Duodenal mucosa (tissue), 2 donors: ENCODE measurements around the gene PYHIN1.

Experiments
- H3K27ac ChIP-seq: one replicate; pipeline ENCODE4 v1.7.0; 2013; ENCODE audit warnings: low read depth, low read length
- H3K27me3 ChIP-seq, 2 donors: one replicate each; pipeline ENCODE4 v1.7.0; 2013; ENCODE audit warnings: low read length in 2 of 2, control low read depth in 1 of 2; ENCODE audit not compliant: insufficient read depth in 2 of 2, control insufficient read depth in 1 of 2
- H3K36me3 ChIP-seq, 2 donors: one replicate each; pipeline ENCODE4 v1.7.0; 2013; ENCODE audit warnings: low read length in 2 of 2, control low read depth in 1 of 2; ENCODE audit not compliant: insufficient read depth in 2 of 2, control insufficient read depth in 1 of 2
- H3K4me1 ChIP-seq, 2 donors: one replicate each; pipeline ENCODE4 v1.7.0; 2013; ENCODE audit warnings: low read length in 2 of 2, control low read depth in 1 of 2; ENCODE audit not compliant: insufficient read depth in 2 of 2, control insufficient read depth in 1 of 2
- H3K4me3 ChIP-seq, 2 donors: one replicate each; pipeline ENCODE4 v1.7.0; 2013; ENCODE audit warnings: low read length in 2 of 2, low read depth in 1 of 2
- H3K9ac ChIP-seq, 2 donors: one replicate each; pipeline ENCODE4 v1.7.0; 2013; ENCODE audit warnings: low read length in 2 of 2, low read depth in 1 of 2
- H3K9me3 ChIP-seq, 2 donors: one replicate each; pipeline ENCODE4 v1.7.0; 2013; ENCODE audit warnings: low read length in 2 of 2, control low read depth in 1 of 2; ENCODE audit not compliant: control insufficient read depth in 1 of 2

The PYHIN1 gene

GRCh38 chr1:158972841-158973240 lies 41.5 kb downstream of the PYHIN1 start:
- Histone ChIP-seq H3K27me3 (no peaks in the 10 kb centered on the region), H3K27ac (no peak overlapping the region), H3K4me1 (no peaks in the 10 kb centered on the region), H3K36me3 (no peaks in the 10 kb centered on the region), H3K4me3 (no peak overlapping the region), H3K9me3 (no peaks in the 10 kb centered on the region), H3K9ac (no peak overlapping the region)

GRCh38 chr1:158976219-158976618 lies 44.9 kb downstream of the PYHIN1 start:
- Histone ChIP-seq H3K27ac (no peak overlapping the region), H3K36me3 (no peaks in the 10 kb centered on the region), H3K4me3 (no peak overlapping the region), H3K4me1 (no peaks in the 10 kb centered on the region), H3K9me3 (peaks cover 0 to 2% of the 10 kb centered on the region in 2 donors), H3K27me3 (no peaks in the 10 kb centered on the region), H3K9ac (no peak overlapping the region)

DNA sequence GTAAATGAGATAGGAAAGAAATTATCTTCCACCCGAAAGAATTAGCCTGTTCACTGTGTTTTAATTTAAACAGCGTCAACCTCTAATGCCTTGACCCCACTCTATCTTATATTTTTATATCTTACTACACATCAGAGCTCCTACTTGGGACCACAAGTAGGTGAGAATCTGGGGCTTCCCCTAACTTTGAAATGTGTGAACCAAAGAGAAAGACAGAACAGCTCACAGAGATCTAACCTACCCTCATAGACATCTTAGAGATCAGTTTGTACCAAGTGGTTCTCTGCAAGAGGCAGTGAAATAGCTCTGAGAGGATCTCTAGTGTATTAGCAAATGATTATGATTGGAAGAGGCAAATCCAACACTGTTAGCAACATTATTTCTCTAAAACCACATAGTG lies 47.4 kb downstream of the PYHIN1 start:
- Histone ChIP-seq H3K36me3 (no peaks in the 10 kb centered on the region), H3K27ac (no peak overlapping the region), H3K4me3 (no peak overlapping the region), H3K9me3 (peaks cover 0 to 2% of the 10 kb centered on the region in 2 donors), H3K27me3 (no peaks in the 10 kb centered on the region), H3K9ac (no peak overlapping the region), H3K4me1 (no peaks in the 10 kb centered on the region)

- H3K9me3 ChIP-seq = peaks cover 0 to 2% of the 10 kb centered on the region in 2 donors
- H3K4me1 ChIP-seq = no peaks in the 10 kb centered on the region
- no peaks in the 10 kb centered on the region for H3K36me3 ChIP-seq
- no peak overlapping the region for H3K4me3 ChIP-seq
- H3K9ac ChIP-seq = no peak overlapping the region
- H3K27ac ChIP-seq = no peak overlapping the region
- no peaks in the 10 kb centered on the region for H3K27me3 ChIP-seq
Measured at GRCh38 chr1:158979229-158979628, 47.9 kb downstream of the PYHIN1 start.

DNA sequence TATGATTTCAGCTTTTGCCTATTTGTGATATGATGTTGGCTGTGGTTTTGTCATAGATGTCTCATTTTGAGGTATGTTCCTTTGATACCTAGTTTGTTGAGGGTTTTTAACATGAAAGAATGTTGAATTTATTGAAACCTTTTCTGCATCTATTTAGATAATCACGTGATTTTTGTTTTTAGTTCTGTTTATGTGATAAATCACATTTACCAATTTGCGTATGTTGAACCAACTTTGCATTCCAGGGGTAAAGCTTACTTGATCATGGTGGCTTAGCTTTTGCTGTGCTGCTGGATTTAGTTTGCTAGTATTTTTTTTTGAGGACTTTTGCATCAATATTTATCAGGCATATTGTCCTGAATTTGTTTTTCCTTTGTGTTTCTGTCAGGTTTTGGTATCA lies 51.9 kb downstream of the PYHIN1 start:
- no peak overlapping the region for H3K4me3 ChIP-seq
- no peak overlapping the region for H3K9ac ChIP-seq
- H3K9me3 ChIP-seq = peaks cover 0 to 4% of the 10 kb centered on the region in 2 donors
- H3K4me1 ChIP-seq = no peaks in the 10 kb centered on the region
- H3K27me3 ChIP-seq = no peaks in the 10 kb centered on the region
- no peak overlapping the region for H3K27ac ChIP-seq
- H3K36me3 ChIP-seq = no peaks in the 10 kb centered on the region

DNA sequence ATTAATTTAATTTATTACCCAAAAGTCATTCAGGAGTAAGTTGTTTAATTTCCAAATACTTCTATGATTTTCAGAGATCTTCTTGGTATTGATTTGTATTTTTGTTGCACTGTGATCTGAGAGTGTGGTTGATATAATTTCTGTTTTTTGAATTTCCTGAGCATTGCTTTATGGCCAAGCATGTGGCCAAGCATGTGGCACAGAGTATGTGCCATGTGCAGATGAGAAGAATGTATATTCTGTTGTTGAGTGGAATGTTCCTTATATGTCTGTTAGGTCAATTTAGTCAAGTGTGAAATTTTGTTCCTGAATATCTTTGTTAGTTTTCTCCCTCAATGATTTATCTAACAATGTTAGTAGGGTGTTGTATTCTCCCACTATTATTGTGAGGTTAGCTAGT lies 53.0 kb downstream of the PYHIN1 start:
- H3K36me3 ChIP-seq = no peaks in the 10 kb centered on the region

DNA sequence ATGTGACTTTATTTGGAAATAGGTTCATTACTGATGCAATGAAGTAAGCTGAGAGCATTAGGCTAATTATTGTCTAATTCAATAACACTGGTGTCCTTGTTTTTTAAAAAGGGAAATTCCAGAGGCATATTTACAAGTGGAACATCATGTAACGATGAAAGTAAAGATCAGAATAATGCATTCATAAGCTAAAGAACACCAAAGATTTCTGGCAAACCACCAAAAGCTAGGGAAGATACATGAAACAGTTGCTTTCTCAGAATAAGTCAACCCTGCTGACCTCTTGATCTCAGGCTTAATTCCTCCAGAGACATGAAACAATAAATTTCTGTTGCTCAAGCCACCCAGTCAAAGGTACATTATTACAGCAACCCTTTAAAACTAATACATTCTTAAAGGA lies 58.1 kb downstream of the PYHIN1 start:
- Histone ChIP-seq H3K27ac (no peak overlapping the region), H3K9ac (no peak overlapping the region)

More for the DNA sequence above, 53.0 kb downstream of the PYHIN1 start:
- no peak overlapping the region for H3K27ac ChIP-seq
- H3K27me3 ChIP-seq = no peaks in the 10 kb centered on the region
- H3K9ac ChIP-seq = no peak overlapping the region
- no peak overlapping the region for H3K4me3 ChIP-seq
- H3K9me3 ChIP-seq = peaks cover 0 to 4% of the 10 kb centered on the region in 2 donors
- H3K4me1 ChIP-seq = no peaks in the 10 kb centered on the region

DNA sequence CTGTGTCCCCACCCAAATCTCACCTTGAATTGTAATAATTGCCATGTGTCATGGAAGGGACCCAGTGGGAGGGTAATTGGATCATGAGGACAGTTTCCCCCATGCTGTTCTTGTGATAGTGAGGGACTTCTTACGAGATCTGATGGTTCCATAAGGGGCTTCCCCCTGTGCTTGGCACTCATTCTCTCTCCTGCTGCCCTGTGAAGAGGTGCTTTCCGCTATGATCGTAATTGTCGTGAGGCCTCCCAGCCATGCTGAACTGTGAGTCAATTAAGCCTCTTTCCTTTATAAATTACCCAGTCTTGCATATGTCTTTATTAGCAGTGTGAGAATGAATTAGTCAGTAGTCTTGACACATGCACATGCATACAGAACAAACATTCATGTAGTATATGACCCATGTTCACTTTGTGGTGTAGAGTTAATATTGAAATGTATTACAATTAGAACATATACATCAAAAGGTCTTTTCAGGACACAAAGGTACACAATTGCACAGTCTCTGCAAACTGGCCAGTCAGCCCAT lies 61.5 kb downstream of the PYHIN1 start:
- Histone ChIP-seq H3K36me3 (no peaks in the 10 kb centered on the region), H3K9ac (no peak overlapping the region), H3K4me1 (no peaks in the 10 kb centered on the region), H3K27me3 (no peaks in the 10 kb centered on the region), H3K9me3 (no peaks in the 10 kb centered on the region), H3K4me3 (no peak overlapping the region), H3K27ac (no peak overlapping the region)

More for the DNA sequence above, 58.1 kb downstream of the PYHIN1 start:
- Histone ChIP-seq H3K9me3 (peaks cover 0 to under 1% of the 10 kb centered on the region in 2 donors), H3K27me3 (no peaks in the 10 kb centered on the region), H3K4me1 (no peaks in the 10 kb centered on the region), H3K4me3 (no peak overlapping the region), H3K36me3 (no peaks in the 10 kb centered on the region)

- no peaks in the 10 kb centered on the region for H3K36me3 ChIP-seq
- H3K4me1 ChIP-seq = no peaks in the 10 kb centered on the region
- no peaks in the 10 kb centered on the region for H3K27me3 ChIP-seq
- no peak overlapping the region for H3K27ac ChIP-seq
- H3K4me3 ChIP-seq = no peak overlapping the region
- no peaks in the 10 kb centered on the region for H3K9me3 ChIP-seq
- H3K9ac ChIP-seq = no peak overlapping the region
Measured at GRCh38 chr1:158996998-158997397, 65.6 kb downstream of the PYHIN1 start.

GRCh38 chr1:158998037-158998780 lies 66.9 kb downstream of the PYHIN1 start:
- H3K9ac ChIP-seq = peak overlapping the region in 1 of 2 donors; percentile 21

More at GRCh38 chr1:158998037-158998780, 66.9 kb downstream of the PYHIN1 start:
- no peak overlapping the region for H3K27ac ChIP-seq
- no peaks in the 10 kb centered on the region for H3K27me3 ChIP-seq
- peak overlapping the region; percentile 68 to 69 for H3K4me3 ChIP-seq
- no peaks in the 10 kb centered on the region for H3K4me1 ChIP-seq
- no peaks in the 10 kb centered on the region for H3K36me3 ChIP-seq
- H3K9me3 ChIP-seq = no peaks in the 10 kb centered on the region
